ENCODE measurements around the gene GNB1L. TPM values are rescaled to one million over a fixed set of nuclear protein-coding genes. Genes with fewer than 3 reads are reported as not detected.

Gene GNB1L
- total RNA-seq, 3 donors from 2014 or later, result 25.9 to 26.3 (median 26.0) TPM

DNA sequence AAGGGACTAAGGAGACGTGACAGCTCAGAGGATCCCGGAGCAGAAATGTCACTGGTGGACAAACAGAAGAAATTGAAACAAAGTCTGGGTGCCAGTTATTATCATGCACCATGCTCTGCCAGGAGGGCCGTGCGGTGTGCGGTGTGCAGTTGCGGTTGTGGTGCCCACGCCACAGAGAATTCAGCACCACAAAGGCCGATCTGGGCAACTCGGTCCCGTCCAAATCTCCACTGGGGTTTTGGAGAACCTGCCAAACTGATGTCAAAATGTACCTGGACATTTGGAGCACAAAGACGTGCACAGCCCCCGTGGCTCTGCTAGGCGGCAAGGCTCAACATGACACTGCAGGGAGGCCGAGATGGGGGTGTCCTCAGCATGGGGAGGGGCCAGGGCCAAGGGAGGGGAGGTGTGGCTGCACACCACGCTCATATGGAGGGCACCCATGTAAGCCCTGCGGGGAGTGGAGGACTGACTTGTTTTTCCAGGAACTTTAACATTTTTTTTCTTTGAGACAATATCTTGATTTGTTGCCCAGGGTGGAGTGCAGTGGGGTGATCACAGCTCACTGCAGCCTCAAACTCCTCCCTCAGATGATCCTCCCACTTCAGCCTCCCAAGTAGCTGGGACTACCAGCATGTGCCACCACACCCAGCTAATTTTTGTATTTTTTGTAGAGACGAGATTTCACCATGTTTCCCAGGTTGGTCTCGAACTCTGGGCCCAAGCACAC, 39.4 kb downstream of the GNB1L start:
- Mint-ChIP-seq H3K27me3 (ENCODE audit: low read depth) (no peaks in the 10 kb centered on the region), H3K4me1 (ENCODE audit: low read depth) (peaks cover 6% of the 10 kb centered on the region), H3K4me3 (no peak overlapping the region), H3K36me3 (ENCODE audit: insufficient read depth) (peaks cover 10% of the 10 kb centered on the region), H3K9me3 (no peaks in the 10 kb centered on the region)
- ATAC-seq (no peak), DNase-seq (no peak)

DNA sequence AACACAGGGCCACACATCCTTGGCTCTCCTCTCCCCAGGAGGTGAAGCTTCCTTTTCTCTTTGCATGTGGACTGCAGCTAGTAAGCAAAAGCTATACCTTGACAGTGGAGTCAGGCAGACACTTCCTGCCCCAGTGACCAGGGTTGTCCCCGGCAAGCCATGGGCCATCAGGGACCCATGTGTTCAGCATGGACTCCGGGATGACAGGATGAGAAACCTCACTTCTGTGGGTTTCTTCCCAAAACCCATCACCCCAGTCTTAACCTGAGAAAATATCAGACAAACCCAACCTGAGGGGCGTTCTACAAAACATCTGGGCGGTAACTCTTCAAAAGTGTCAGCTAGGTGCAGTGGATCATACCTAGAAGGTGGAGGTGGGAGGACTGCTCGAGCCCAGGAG, 40.2 kb downstream of the GNB1L start:
- Mint-ChIP-seq H3K36me3 (ENCODE audit: insufficient read depth) (peaks cover 10% of the 10 kb centered on the region), H3K27me3 (ENCODE audit: low read depth) (no peaks in the 10 kb centered on the region), H3K9me3 (no peaks in the 10 kb centered on the region), H3K4me3 (no peak overlapping the region), H3K4me1 (ENCODE audit: low read depth) (peaks cover 6% of the 10 kb centered on the region)
- DNase-seq (no peak), ATAC-seq (no peak)

DNA sequence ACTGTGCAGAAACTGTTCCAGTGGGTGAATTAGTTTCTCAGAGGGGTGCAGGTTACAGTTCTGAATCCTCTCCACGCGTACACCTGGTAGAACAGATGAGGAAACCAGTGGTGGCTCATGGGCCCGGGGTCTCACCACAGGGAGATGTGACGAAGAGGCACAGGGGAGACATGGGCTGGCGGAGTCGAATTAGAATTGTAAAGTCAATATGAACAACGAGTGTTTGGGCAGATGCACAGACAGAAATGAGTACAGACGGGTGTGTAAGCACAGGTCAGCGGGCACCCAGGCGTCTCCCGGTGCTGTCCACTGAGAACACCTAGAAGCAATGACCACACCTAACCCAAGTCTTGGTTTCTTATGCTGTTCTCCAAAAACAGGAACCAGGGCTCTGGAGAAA, 41.8 kb downstream of the GNB1L start:
- Mint-ChIP-seq H3K36me3 (ENCODE audit: insufficient read depth) (peaks cover 10% of the 10 kb centered on the region), H3K27me3 (ENCODE audit: low read depth) (no peaks in the 10 kb centered on the region), H3K4me1 (ENCODE audit: low read depth) (peaks cover 6% of the 10 kb centered on the region), H3K9me3 (no peaks in the 10 kb centered on the region), H3K4me3 (no peak overlapping the region)
- DNase-seq (no peak), ATAC-seq (no peak)

DNA sequence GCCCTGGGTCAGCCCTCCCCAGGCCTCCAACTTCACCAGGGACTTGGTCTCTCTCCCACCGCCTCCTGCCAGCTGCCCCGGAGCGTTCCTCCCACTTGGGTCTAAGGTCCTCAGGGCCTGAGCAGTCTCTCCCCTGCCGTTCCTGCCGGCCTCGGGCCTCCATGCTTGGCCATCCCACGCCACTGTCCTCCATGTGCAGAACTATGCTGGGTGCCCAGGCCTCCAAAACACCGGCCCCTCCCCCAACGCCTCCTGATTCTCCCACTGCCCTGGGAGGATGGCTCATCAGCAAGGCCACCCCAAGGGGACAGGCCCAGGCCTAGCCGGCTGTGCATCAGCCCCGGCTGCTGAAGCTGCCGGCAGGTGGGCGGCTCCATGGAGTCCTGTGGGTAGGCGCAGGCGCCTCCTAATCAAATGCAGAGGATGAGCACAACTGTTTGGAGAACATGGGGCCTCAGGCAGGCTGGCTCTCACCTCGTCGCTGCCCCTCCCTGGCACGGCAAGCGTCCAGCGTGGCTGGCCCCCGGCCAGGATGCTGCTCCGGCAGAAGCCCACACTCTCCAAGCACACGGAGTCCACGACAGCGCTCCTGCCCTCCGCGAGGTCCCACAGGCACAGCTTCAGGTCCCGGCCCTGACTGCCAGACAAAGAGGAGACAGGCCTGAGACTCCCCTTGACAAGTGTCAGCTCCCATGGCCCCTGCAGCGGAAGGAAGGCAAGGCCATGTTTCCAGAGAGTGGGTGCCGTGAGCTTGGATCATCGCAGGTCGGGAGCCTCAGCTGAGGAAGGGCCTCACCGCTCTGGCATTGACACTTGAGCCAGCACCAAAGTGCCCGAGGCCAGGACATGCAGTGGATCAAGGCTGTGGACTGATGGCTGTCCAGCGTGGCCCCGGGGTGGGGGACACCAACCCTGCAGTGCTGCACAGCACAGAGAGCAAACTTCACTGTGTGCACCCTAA, 42.6 kb downstream of the GNB1L start:
- Mint-ChIP-seq H3K36me3 (ENCODE audit: insufficient read depth) (peaks cover 10% of the 10 kb centered on the region), H3K9me3 (no peaks in the 10 kb centered on the region), H3K27me3 (ENCODE audit: low read depth) (no peaks in the 10 kb centered on the region), H3K4me3 (no peak overlapping the region), H3K4me1 (ENCODE audit: low read depth) (peaks cover 6% of the 10 kb centered on the region)
- ATAC-seq (no peak), DNase-seq (no peak)

DNA sequence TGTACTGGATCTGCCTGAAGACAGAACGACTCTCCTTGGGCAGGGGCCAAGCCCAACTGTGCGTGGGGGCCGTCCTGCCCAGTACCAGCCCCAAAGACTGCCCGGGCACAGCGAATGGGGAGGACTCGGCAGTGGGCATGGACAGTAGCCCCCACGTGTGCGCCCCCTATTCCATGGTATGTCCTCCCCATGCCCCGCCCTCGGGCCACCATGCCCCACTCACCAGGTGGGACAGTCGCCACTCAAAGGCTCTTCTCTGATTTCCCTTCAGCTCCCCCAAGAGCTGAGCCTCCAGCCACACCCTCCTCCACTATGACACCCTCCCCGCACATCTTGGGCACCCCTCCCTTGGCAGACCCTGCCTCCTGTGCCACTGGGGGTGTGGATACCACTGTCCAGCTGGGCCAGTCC, 43.5 kb downstream of the GNB1L start:
- no peaks in the 10 kb centered on the region for H3K9me3 Mint-ChIP-seq
- peaks cover 10% of the 10 kb centered on the region for H3K36me3 Mint-ChIP-seq (ENCODE audit: insufficient read depth)
- DNase-seq (no peak), ATAC-seq (no peak)
- H3K4me3 Mint-ChIP-seq, result no peak overlapping the region
- no peaks in the 10 kb centered on the region for H3K27me3 Mint-ChIP-seq (ENCODE audit: low read depth)
- H3K4me1 Mint-ChIP-seq (ENCODE audit: low read depth), result peaks cover 6% of the 10 kb centered on the region

DNA sequence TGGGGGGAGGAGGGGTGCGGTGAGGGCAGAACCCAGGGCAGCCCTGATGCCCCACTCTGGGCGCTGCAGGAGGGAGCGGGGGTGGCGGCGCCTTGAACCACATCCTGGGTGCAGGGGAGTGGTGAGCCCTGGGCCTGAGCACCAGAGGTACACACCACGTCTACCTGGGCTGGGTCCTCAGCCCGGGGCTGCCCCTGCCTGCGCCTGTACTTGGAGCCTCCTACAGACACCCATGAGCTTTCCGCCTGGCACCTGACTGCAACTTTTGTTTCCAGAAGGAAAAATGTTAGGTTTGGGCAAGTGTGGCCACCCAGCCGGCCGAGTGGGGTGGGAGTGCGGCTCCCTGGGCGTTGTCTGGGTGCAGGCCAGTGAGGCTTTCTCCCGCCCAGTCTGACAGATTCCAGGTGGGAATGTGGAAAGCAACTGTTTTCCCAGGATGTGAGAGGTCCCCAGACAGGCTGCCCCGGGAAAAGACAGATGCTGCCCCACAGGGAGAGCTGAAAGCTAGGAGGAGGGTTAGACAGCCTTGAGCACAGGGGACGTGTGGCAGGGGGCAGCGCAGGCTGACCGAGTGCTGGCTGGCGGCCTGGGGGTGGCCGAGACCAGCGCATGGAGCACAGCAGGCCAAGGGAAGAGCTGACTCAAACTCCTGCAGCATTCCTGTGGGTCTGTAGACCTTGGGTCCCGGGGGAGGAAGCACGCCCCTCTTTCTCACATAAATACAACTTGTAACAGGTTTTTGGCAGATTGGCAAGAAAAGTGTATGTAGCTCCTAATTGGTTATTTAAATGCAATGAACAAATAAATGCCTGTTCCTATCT, 44.1 kb downstream of the GNB1L start:
- H3K27me3 Mint-ChIP-seq (ENCODE audit: low read depth), result no peaks in the 10 kb centered on the region
- H3K9me3 Mint-ChIP-seq, result no peaks in the 10 kb centered on the region
- H3K4me3 Mint-ChIP-seq, result no peak overlapping the region
- no peak for DNase-seq
- peaks cover 6% of the 10 kb centered on the region for H3K4me1 Mint-ChIP-seq (ENCODE audit: low read depth)
- ATAC-seq, result no peak
- peaks cover 8% of the 10 kb centered on the region for H3K36me3 Mint-ChIP-seq (ENCODE audit: insufficient read depth)

DNA sequence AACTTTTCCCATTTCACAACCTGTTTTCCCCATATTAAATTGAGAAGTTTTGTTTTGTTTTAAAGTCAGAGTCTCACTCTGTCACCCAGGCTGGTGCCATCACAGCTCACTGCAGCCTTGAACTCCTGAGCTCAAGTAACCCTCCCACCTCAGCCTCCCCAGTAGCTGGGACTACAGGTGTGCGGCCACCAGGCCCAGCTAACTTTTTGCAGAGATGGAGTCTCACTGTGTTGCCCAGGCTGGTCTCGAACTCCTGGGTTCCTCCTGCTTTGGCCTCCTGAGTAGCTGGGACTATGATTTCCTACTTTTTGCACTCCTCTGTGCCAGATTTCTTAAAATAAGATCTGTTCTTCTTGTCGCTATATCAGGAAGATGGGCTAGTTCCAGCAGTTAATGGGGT, 44.9 kb downstream of the GNB1L start:
- peaks cover 6% of the 10 kb centered on the region for H3K4me1 Mint-ChIP-seq (ENCODE audit: low read depth)
- ATAC-seq (no peak), DNase-seq (no peak)
- no peaks in the 10 kb centered on the region for H3K27me3 Mint-ChIP-seq (ENCODE audit: low read depth)
- H3K4me3 Mint-ChIP-seq, result no peak overlapping the region
- H3K9me3 Mint-ChIP-seq, result no peaks in the 10 kb centered on the region
- peaks cover 8% of the 10 kb centered on the region for H3K36me3 Mint-ChIP-seq (ENCODE audit: insufficient read depth)

DNA sequence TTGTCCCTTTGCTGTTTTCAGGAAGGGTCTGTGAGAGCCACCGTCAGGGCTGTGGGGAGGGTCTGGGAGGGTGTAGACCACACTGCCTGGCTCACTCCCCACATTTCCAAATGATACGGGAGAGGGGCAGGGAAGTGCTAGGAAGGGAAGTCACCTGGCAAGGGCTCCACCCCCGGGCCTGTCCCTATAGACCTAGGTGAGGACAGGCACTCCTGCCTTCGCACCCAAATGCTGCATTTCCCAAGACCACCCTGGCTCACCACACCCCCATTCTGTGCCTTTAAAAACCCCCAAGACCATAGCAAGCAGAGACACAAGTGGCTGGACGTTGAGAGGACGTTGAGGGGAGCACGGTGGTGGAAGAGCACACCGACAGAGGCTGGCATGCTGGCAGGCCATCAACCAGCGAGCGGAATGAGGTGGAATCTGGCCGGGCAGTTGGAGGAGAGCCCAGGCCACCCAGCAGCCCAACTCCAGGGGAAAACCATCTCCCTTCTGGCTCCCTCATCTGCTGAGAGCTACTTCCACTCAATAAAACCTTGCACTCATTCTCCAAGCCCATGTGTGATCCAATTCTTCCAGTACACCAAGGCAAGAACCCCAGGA, 45.7 kb downstream of the GNB1L start:
- Mint-ChIP-seq H3K4me3 (no peak overlapping the region), H3K4me1 (ENCODE audit: low read depth) (peaks cover 6% of the 10 kb centered on the region), H3K27me3 (ENCODE audit: low read depth) (no peaks in the 10 kb centered on the region), H3K36me3 (ENCODE audit: insufficient read depth) (peaks cover 4% of the 10 kb centered on the region), H3K9me3 (no peaks in the 10 kb centered on the region)
- no peak for DNase-seq
- no peak for ATAC-seq

DNA sequence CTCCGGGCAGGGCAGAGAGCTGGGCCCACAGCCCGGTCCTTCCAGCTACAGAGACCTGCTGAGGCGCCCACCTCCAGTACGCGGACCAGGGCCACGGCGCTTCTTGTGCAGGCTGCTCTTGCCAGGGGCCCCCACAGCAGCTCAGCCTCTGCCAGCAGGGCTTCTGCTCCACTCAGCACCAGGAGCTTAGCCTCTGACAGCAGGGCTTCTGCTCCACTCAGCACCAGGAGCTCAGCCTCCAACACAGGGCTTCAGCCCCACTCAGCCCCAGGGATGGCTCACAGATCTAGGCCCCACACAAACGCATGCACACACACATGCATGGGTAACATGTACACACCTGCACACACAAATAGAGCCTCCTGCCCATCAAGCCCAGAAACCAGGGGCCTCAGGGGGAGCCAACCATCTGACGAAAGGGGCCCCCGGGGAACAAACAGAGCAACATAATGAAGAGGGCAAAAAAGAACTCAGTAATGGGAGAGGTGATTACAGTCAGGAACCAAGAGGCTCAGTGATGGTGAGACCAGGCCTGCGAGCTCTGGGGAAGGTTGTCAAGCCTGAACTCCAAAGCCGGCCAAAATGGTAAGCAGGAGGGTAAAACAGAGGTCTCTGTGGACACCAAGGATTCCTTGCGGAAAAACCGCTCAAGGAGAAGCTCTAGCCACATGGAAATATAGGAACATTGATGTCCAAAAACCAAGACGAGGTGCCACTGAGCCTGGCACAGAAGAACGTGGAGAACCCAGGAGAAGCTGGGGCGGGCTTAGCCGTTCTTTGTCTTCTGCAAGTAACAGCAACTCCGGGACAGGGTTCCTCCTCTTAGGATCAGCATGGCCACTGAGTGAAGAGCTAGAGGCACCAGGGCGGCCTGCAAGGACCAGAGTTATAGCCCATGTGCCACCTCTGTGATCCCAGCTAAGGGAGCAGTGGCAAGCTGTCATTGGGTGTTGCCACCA, 46.5 kb downstream of the GNB1L start:
- Mint-ChIP-seq H3K9me3 (no peaks in the 10 kb centered on the region), H3K27me3 (ENCODE audit: low read depth) (no peaks in the 10 kb centered on the region), H3K4me3 (no peak overlapping the region), H3K4me1 (ENCODE audit: low read depth) (peaks cover 6% of the 10 kb centered on the region), H3K36me3 (ENCODE audit: insufficient read depth) (peaks cover 4% of the 10 kb centered on the region)
- DNase-seq, result no peak
- no peak for ATAC-seq

DNA sequence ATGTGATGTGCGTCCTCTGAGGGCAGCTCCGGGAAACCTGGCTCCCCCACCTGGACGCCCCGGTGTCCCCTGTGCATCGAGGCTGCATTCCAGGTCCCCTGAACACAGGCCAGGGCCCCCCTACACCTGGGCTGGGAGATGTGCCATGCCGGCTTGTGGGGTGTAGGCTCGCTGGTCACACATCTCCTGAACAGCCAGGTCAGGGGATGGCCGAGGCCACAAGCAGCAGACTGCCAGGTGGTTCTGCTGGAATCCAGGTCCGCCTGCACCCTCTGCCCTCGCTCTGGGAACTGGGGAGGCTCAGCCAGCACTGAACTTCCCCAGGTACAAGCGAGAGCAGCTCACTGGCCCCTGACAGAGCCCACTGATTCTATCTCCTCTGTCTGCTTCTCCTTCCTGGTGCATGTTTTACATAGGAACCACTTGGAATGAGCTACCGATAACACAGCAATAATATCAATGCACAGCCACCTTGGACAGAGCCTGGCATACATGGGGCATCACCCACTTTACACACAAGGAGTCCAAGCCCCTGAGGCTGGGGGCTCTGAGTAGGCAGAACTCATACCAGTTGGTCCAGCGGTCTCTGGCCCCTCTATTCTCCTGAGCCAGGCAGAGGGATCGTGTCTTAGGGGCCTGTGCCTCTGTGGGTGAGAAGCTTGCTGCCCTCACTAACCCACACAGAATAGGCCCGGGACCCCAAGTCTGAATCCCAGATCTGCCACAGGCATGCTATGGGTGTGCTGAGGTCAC, 47.3 kb downstream of the GNB1L start:
- H3K27me3 Mint-ChIP-seq (ENCODE audit: low read depth), result no peaks in the 10 kb centered on the region
- ATAC-seq, result no peak
- H3K9me3 Mint-ChIP-seq, result no peaks in the 10 kb centered on the region
- no peak overlapping the region for H3K4me3 Mint-ChIP-seq
- H3K36me3 Mint-ChIP-seq (ENCODE audit: insufficient read depth), result peaks cover 5% of the 10 kb centered on the region
- H3K4me1 Mint-ChIP-seq (ENCODE audit: low read depth), result peaks cover 6% of the 10 kb centered on the region
- DNase-seq, result no peak

DNA sequence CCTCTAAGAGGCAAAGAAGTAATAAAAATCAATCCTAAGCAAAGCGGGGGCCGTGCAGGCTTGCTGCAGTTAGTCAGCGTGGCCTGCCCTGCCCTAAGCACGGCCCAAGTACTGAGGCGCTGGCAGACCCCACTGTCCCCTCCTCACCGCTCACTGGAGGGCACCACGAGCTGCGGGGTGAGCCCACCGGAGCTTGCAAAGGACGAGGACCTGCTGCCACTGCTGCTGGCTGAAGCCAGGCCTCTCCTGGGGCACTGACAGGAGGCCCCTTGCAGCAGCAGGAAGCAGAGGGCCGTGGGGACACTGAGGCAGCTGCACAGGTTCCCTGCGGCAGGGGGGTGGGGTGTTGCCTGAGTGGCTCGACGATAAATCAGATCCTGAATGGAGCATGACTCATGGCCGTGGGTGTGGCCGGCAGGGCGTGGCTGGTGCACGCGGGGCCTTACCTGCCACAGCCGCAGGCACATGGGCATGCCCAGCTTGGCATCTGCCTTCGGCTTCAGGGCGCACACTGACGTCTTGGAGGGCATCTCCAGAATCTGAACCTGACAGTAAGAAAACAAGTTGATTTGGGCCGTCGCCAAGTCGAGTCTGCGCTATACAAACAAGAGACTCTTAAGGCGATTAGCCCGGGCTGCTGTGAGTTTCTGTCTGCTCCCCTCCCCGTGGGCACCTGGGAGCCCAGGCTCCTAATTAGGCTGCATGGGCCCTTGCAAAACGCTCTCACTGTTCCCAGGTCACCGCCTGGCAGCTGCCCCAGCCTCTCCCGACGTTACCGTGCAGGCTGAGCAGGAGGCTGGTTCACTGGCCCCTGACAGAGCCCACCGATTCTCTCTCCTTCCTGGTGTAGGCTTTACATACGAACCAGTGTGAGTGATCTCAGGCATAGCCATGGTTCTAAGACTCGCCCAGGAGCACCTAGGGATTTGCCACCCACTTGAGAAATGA, 48.2 kb downstream of the GNB1L start:
- ATAC-seq (no peak), DNase-seq (no peak)
- Mint-ChIP-seq H3K4me3 (no peak overlapping the region), H3K4me1 (ENCODE audit: low read depth) (peaks cover 6% of the 10 kb centered on the region), H3K27me3 (ENCODE audit: low read depth) (no peaks in the 10 kb centered on the region), H3K36me3 (ENCODE audit: insufficient read depth) (peaks cover 7% of the 10 kb centered on the region), H3K9me3 (no peaks in the 10 kb centered on the region)

DNA sequence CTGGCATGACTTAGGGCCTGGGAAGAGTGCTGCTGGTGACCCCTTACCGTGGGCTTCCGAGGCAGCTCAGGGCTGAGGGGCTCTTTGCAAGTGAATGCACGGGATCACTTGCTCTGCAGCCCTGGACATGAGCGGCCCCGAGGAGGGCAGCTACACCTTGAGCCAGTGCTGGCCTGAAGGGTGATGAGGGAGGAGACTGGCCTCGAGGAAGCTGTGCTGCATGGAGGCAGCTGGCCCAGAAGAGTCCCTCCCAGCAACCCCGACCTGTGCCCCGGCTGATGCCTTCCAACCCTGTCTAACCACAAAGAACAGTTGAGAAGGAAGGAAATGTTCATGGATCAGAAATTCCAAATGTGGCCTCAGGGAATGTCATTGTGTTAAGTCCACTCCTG, 48.9 kb downstream of the GNB1L start:
- H3K4me1 Mint-ChIP-seq (ENCODE audit: low read depth), result peaks cover 3% of the 10 kb centered on the region
- no peaks in the 10 kb centered on the region for H3K9me3 Mint-ChIP-seq
- H3K4me3 Mint-ChIP-seq, result no peak overlapping the region
- peaks cover 7% of the 10 kb centered on the region for H3K36me3 Mint-ChIP-seq (ENCODE audit: insufficient read depth)
- ATAC-seq (no peak), DNase-seq (no peak)
- H3K27me3 Mint-ChIP-seq (ENCODE audit: low read depth), result no peaks in the 10 kb centered on the region

Measured in activated T-cell treated with anti-CD3 and anti-CD28 coated beads, Interleukin-2, amount 50 U/mL, for 4 hours (primary cell).